Measurements from ENCODE around the gene ZNRF3.

Gene ZNRF3

DNA sequence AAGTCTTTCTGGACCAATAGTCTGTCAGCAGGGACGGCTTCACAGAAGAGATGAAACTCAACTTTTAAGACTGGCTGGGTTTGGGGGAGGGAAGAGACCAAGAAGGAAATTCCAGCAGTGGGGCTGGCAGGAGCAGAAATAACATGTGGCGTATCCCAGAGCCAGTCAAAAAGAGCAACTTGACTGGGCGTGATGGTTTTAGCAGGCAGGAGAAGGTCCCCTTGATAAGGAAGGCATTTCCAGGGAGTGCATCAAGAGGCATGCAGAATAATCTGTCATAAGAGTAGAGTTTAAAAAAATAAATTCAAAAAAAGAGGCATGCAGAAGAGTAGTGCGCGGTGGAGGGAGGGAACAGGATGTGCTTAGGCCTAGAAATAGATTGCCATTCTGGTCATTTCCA lies 125.8 kb downstream of the ZNRF3 start:
- DNase-seq (ENCODE audit: low read depth in 2 of 2) = no peak

DNA sequence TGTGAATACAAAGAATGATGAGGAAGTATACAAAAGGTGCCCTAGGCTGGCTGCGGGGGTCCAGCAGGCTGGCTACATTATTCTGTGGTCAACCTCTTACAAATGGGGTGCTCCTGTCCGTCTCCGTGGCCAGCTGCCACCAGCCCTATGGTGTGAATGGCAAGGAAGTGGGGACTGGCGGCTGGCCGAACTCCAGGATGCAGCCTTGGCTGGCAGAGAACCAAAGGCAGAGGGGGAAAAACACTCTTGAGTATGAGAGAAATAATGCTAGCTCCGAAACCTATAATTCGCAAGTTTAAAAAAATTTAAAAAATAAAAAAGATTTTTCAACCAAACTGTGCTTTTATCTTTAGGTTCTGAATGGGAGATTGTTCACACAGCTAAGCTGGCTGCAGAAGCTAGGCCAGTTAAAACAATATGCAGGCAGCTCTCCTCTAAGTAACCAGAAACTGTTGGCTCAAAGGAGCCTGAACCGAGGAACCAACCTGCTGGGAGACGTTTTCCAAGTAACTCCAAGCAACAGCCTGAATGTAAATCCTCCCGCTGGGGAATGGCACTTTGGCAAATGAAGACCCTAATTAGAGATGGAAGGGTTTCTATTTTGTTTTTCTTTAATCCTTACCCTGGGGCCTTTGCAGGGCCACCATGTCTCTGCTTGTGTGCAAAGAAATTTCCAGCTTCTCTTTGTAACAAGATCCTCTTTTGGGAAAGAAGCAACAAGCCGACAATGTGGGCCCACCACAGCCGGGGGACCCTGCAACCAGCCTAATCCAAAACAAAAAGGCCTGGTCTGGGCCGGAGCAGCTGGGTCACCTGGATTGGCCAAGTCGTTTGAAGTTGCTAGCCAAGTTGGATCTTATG lies 128.1 kb downstream of the ZNRF3 start:
- DNase-seq (ENCODE audit: low read depth in 2 of 2) = no peak

DNA sequence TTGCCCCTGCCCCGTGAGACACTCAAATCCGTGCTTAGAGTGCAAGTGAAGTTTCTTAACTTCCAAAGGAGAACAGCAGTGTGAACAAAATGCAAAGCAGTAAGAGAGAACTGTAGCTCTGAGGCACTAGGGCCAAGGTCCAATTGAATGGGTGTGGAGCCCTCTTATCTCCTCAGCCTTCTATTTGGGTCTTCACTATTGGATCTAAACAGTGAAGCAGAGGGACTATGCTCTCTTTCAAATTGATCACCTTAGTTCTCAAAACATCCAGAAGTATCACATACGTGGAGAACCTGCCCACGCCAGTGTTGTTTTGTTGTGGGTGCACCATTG lies 128.7 kb downstream of the ZNRF3 start:
- no peak for DNase-seq (ENCODE audit: low read depth in 2 of 2)

DNA sequence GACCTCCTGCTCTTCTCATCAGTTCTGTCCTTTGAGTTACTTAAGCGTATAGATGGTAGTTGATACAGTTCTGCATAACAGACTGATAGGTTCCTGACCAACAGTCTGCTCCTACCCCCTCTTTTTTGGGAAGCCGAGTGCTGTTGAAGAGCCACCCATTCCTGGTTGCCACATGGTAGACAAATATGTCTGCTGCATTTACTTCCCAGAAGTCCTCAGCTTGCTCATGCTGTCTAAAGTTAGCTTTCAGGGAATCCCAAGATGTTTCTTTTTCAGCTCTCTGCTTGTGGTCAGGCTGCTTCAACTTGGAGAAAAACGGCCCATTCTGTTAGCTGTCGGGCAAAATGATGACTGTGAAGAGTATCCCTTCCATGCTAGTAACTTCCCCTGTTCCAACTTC lies 129.6 kb downstream of the ZNRF3 start:
- DNase-seq (ENCODE audit: low read depth in 2 of 2) = no peak

DNA sequence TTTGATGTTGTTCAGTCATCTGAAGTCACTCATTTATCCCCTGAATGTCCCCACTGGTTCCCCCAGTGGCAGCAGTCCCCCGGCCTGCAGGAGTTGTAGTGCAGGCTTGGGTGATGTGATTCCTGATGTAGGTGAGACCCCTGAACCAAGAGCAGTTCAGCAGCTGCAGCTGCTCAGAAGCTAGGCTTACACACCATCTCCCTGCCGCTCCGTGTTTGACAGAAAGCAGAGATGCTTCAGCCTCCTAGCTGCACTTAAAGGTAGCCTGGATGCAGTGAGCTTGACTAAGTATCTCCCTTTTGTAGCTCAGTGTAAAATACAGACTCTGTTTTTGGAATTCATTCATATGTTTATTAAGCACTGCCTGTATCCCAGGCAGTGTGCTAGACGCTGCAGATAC lies 130.9 kb downstream of the ZNRF3 start:
- no peak for DNase-seq (ENCODE audit: low read depth in 2 of 2)

DNA sequence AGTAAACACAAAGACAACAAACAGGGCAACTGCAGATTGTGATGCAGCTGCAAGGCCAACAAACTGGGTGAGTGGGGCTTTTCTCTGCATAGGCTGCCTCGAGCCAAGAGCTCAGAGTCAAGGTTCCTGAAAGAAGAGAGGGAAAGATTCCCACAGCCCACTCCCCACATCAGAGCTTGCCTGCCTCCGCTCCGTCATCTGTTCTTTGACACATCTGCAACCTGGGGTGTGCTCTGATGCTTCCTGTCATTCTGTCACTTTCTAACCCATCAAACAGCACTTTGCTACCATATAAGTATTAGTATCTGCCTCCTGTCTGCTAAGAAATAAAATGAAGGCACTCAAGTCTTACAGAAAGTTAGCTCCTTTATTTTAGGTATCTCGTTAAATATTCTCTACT lies 131.4 kb downstream of the ZNRF3 start:
- DNase-seq (ENCODE audit: low read depth in 2 of 2) = no peak

DNA sequence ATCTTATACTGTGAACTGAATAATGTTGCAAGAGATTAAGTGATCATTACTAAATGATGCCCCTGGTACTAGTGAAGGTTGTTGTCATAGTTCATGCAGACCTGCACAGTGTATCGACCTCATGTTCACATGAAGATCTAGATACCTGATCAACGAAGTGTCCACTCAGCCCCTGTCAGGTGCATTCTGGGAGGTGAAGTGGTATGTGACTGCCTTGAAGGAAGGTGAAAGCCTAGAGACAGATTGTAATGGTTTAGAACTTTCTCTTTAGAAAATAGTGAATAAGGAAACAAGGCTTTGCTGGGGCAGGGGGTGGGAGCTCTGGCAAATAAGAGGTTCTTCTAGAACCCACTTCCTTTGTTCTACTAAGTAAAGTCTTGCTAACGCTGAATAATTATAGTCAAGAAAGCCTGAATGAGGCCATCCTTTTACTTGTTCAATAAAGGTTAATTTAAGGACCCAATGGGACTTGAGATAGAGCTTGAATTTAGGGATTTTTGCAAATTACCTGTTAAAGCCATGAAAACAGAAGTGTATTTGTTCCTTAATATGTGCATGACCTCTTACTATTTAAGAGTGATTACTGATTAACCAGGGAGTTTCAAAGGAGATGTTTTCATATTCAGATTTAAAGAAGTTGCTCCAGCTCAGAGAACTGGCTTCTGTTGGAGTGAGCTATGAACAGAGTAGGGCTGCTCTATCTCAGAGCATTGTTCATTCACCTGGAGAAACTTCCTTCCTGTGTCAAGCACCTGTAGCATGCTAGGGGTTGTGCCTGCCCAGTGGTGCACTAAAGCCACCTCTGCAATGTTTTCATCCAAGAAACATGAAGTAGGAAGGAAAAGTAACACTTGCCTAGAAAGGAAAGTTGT lies 132.9 kb downstream of the ZNRF3 start:
- DNase-seq (ENCODE audit: low read depth in 2 of 2) = no peak

DNA sequence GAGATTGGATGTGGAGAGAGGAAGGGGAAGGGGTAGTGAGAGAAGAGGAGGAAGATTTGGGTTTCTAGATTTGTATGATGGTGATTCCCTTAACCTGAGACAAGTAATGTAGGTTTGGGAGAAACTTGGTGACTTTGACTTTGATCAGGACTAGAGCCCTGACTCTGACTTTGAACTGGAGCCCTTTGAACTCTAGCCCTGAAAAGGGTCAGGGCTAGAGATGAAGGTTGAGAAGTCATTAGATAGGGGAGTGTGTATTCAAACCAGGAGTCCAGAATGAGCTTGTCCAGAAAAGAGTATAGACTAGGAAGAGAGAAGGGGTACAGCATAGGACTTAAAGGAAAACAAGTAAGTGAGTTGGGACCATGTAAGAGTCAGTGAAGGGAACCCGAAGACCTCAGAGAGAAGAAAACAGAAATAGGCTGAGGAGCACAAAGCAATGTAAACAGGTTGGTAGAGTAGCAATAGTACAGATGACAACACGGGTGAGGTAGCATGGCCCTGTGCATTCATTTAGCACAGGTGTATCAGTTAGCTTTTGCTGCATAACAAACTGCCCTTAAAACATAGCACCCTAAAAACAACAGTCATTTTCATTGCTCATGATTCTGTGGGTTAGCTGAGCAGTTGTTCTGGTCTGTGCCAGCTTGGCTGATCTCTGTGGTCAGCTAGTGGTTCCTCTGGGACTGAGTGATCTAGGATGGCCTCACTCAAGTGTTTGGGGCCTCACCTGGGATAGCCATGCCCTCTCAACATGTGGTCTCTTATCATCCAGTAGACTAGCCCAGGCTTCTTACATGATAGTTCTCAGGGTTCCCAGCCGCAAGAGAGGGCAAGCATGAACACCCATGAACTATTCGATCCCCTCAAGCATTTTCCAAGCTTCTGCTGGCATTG lies 135.2 kb downstream of the ZNRF3 start:
- DNase-seq (ENCODE audit: low read depth in 2 of 2) = no peak

DNA sequence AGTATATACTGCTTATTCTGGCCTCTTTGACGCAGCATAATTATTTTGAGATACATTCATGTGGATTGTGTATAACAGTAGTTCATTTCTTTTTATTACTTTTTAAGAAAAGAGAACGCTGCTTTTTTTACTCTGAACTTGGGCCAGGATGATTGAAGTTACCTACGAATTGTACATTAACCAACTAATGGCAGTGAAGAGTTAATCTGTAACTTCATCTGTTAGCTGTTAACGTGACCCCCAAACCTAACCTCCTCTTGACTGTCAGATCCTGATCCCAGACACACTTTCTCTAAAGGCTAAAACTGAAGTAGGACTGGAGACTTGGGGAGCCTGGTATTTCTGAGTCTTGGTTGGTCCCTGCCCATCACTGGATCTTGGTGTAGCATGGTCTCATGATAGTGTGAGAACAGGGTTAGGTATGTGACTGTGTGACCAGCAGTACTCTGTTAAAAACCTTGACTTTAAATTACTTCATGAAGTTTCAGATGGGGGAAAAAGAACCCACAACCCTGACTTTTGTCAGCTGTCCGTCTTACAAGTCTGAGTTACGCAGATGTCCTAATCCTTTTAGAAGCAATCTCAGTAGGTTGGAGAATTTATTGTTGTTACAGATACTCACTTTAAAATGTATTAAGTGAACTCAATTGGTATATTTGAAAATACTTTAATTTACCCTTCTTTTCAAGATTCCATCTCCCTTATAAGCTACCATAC lies 138.9 kb downstream of the ZNRF3 start:
- no peak for DNase-seq (ENCODE audit: low read depth in 2 of 2)

DNA sequence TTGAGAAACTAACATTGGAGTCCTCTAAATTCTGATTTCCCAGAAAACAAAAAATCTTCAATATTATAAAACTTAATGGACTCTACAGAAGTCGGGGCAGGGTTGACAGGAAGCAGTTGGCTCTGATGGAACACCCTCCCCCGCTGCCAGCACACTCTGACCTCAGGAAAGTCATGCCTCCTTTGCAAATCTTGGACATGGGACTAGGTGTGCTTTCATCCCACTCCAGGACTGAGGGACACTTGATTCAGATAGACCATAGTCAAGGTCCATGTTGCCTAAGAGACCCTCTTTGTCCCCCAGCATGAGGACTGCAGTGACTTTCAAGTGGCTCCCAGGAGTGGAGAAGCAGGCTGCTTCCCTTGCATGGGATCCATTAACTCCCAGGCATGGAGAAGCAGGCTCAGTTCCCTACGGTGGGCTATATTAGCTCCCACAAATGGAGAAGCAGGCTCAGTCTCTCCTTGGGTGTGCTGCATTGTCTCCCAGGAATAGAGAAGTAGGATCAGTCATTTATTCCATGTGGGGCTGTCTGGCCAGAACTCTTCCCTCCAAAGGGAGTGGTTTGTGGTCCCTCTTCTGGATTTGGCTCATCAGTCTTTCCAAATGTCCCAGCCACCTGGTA lies 139.9 kb downstream of the ZNRF3 start:
- DNase-seq (ENCODE audit: low read depth in 2 of 2) = no peak

DNA sequence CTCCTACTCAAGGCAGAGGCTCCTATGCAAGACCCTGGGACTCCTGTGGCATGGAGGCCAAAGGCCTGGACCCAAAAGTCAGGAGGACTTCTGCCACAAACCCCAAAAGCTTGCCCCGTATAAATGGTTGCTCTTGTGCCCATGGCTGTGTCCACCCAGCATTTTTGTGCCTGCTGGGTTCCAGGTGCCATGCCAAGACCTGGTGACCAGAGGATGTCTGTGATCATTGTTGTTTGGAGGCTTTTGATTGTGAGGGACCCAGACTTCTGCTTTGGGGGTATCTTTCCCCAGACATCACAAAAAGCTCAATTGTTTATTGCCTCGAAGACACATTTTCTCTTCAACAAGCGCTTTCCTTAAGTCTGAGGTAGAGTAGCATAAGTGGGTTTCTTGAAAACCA lies 143.2 kb downstream of the ZNRF3 start:
- no peak for DNase-seq (ENCODE audit: low read depth in 2 of 2)

DNA sequence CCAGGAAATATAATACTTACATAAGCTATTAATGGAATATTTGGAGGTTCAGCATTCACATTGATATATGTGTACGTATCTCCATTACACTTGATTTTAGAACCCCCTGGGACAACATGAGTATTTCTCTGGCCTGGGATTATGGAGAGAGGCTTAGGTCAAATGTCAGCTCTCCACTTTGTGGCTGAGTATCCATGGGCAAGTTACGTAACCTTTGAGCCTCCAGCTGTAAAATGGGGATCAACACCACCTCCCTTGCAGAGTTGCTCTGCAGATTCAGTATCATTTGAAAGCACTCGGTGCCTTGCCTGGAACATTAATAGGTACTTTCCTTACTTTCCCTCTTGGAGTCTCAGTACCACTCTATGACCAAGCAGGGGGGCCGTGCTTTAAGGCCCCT lies 145.1 kb downstream of the ZNRF3 start:
- DNase-seq (ENCODE audit: low read depth in 2 of 2) = no peak

DNA sequence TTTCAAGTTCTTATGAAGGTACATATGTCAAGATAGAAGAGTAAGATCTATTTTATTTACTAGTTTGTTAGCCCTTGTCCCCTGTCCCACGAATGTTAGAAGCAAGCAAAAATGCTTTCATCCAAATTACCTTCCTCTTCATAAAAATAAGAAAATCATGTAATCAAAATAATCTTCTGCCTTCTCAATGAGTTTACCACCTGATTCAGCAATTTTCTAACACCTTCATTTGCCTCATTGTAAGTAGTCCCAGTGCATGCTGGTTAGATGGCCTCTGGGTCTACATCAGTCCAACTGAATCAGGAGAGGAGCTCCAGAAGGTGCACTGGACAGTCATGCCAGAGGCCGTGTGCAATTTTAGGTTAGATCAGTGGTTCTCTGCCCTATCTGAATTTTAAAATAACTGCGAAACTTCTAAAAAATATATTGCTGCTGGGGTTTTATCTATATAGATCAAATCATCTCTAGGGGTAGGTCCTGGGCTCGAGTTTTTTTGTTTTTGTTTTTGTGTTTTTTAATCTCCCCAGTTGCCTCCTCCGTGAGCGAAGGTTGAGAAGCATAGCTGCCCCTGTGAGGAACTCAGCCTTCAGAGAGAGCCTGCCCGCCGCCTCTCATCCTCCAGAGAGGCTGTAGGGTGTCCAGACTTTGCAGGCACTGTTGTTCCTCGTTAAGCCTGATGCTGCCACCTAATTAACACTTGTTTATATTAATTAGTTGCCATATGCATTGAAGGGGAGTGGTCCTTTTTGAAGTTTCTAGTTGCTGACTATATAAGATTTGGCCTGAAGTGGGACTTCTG lies 146.0 kb downstream of the ZNRF3 start:
- DNase-seq (ENCODE audit: low read depth in 2 of 2) = no peak

DNA sequence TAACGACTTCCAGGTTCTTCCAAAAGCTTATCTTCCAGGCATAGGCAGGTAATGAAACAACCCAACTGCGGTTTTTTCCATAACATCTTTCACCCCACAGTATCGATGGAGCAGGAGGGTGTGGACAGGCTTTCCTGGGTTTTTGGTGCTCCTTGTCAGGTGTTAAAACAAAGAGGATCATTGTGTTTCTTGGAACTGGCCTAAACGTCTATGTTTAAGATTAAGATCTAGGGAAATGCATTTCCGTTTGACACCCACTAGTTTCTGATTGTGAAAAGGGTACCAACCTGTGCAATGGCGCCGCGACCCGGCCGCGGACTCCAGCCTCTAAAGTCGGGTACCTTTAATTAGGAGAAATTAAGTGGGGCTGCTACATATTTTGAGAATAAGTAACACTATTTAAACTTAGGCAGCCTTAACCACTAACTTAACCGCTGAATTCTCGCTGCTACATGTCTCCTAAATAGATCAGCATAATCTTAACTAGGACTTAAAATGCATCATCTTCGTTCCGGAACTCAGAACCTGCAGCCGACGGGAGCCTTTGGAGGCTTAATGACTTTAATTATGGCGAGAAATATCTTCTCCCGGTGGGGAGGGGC lies 146.7 kb downstream of the ZNRF3 start:
- no peak for DNase-seq (ENCODE audit: low read depth in 2 of 2)

DNA sequence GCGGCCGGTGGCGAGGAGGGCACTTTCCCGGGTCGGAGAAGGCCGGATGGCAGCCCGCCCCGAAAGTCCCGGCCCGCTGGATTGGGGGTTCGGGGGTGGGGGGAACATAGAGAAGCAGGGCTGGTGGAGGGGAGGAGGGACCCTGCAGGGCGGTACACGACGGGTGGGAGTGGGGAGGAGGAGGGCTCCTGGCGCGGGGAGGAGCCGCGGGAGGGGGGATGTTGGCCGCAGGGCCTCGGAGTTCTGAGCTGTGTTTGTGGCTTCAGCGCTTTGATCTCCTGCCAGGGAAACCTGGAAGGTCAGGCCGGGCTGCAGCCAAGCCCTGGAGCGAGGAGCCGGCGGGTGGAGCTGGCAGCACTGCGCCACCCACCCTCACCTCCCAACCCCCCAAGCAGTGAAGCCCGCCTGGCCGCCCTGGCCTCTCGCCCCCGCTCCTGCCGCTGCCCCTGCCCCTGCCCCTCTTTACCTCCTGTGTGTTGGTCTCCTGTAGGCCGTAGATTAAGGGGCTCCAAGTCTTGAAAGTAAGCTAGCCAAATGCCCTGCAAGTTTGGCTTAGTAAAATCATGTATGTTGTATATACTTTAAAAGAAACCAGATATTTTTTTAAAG lies 147.3 kb downstream of the ZNRF3 start:
- DNase-seq (ENCODE audit: low read depth in 2 of 2) = no peak

DNA sequence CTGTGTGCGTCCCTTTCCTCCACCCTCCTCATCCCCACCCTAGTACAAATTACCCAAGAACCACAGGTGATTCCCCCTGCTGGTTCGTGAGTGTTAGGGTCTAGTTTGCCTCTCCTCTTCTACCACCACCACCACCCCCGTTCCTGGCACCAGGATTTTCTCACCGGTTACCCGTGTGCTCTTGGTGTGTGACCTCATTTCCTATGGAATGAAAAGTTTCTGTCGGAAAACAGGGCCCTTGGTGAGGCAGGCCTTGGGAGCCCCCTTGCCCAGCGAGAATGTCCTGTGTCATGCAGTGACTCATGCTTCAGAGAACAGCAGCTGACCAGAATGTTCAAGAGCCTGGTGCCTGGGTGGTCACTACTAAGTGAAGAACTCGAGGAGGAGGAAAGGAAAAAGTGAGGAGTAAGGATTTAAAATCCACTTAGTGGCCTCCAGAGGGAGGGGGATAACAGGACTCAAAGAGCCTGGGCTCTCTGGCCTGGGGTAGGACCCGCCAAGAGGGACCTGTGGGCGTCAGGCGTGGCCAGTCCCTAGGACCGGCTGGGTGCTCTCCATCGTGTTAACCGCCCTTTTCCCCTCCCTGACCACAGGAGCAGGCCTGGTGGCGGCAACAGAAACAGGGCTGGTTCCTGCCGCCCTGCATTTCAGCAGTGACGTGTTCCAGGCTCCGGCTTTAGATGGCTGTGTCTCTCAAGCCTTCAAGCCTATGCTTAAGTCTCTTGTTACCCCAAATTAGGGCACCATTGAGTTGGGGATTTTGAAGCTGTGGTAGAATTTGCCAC lies 148.0 kb downstream of the ZNRF3 start:
- DNase-seq (ENCODE audit: low read depth in 2 of 2) = no peak

DNA sequence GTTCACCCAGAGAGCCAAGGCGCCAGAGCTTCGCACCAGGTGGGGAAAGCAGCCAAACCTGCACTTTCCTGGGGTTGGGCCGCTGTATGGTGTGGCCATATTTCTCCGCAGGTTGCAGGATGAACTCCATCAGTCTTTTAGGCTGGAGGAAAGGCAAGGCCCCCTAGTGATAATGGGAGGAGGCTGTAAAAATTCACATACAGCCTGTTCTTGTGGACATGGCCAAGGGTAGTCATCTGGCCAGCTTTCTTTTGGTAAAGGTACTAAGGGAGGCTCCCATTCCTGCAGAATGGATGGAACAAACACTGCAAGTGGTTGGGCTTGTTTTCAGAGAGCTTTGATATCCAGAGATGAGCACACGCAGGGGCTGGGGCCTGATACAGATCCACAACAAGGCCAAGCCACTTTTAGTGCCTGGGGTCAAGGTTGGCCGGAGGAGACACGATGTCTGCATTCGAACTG lies 148.7 kb downstream of the ZNRF3 start:
- no peak for DNase-seq (ENCODE audit: low read depth in 2 of 2)

DNA sequence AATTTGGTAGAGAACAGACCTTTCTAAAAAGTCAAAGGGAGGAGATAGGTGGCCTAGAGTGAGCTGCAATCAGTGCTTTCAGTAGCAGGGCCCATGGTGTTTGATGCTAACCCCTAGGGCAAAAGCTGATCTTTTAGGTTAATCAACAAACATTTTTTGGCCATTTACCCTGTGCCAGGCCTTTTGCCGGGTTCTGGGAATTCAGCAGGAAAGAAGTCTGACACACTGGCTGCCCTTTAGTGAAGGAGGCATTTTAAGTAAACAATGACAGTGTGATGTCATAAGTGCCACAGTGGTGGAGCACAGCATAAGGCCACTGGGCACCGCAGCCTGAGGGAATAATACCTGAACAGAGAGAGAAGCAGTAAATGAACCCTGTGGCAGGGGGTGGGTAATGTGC lies 149.2 kb downstream of the ZNRF3 start:
- no peak for DNase-seq (ENCODE audit: low read depth in 2 of 2)
